Measurements from ENCODE around the gene SUMF1. TPM values are rescaled to one million over a fixed set of nuclear protein-coding genes. Genes with fewer than 3 reads are reported as not detected.

Gene SUMF1
- total RNA-seq, 1 experiment from 2014 or later: 26.6 TPM

DNA sequence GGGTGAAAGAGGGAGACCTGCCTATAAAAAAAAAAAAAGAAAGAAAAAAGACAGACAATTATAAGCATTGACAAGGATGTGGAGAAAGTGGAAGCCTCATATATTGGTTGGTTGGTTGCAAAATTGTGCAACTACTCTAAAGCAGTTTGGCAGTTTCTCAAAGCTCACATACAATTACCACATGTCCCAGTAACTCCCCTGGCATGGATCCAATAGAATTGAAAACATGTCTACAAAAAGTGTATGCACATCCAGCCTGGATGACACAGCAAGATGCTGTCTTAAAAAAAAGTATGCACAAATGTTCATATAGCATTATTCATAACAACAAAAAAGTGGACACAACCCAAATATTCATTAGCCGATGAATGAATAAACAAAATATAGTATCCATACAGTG lies 144.4 kb downstream of the SUMF1 start:
- RAD21 ChIA-PET (ENCODE audit: low non-redundant PET in 1 of 2, low total read pairs in 2 of 2, uncharacterized antibody in 2 of 2, unreplicated experiment in 2 of 2): no interaction called here
- no peak for DNase-seq (ENCODE audit: low read depth, low spot score)
- no peak overlapping the region for H3K4me2 ChIP-seq (ENCODE audit: low read length)
- no peak overlapping the region for H3K4me3 ChIP-seq (replicated peaks in 1 of 2; ENCODE audit: low read depth in 1 of 2, low read length in 2 of 2)
- TF ChIP-seq SIN3A (IDR thresholded peaks at IDR 0.05; ENCODE audit: low read depth): no peak
- TF ChIP-seq CBX3 (IDR thresholded peaks at IDR 0.05; ENCODE audit: low read depth): no peak
- TF ChIP-seq POLR2AphosphoS5 (IDR thresholded peaks at IDR 0.05; ENCODE audit: low read depth, low read length): no peak
- TF ChIP-seq POLR2A (IDR thresholded peaks at IDR 0.05; ENCODE audit: borderline replicate concordance, extremely low read depth, insufficient read depth, insufficient read length): no peak
- TF ChIP-seq SP1 (IDR thresholded peaks at IDR 0.05; ENCODE audit: low read depth): no peak
- TF ChIP-seq, protein P1, sequence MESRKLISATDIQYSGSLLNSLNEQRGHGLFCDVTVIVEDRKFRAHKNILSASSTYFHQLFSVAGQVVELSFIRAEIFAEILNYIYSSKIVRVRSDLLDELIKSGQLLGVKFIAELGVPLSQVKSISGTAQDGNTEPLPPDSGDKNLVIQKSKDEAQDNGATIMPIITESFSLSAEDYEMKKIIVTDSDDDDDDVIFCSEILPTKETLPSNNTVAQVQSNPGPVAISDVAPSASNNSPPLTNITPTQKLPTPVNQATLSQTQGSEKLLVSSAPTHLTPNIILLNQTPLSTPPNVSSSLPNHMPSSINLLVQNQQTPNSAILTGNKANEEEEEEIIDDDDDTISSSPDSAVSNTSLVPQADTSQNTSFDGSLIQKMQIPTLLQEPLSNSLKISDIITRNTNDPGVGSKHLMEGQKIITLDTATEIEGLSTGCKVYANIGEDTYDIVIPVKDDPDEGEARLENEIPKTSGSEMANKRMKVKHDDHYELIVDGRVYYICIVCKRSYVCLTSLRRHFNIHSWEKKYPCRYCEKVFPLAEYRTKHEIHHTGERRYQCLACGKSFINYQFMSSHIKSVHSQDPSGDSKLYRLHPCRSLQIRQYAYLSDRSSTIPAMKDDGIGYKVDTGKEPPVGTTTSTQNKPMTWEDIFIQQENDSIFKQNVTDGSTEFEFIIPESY (IDR thresholded peaks at IDR 0.05; ENCODE audit: extremely low read depth, insufficient replicate concordance, low read length): no peak
- TF ChIP-seq JUND (IDR thresholded peaks at IDR 0.05): no peak
- no peak overlapping the region for H3K9ac ChIP-seq (ENCODE audit: low read length)
- no peaks in the 10 kb centered on the region for H3K9me2 ChIP-seq (ENCODE audit: insufficient read depth)
- H2AFZ ChIP-seq (ENCODE audit: low read depth, low read length, poor library complexity, severe bottlenecking): no peak overlapping the region
- no peaks in the 10 kb centered on the region for H3K27me3 ChIP-seq (ENCODE audit: insufficient read depth, low read length)
- POLR2A ChIA-PET: no interaction called here
- H3K36me3 ChIP-seq (ENCODE audit: control insufficient read depth in 1 of 2, insufficient read depth in 2 of 2, low read length in 2 of 2): no peaks in the 10 kb centered on the region
- no TSS peak for BruUV-seq (replicated peaks)
- no peaks in the 10 kb centered on the region for H3K4me1 ChIP-seq (ENCODE audit: control insufficient read depth in 1 of 2, insufficient read depth in 2 of 2, low read length in 2 of 2)
- H3K27ac ChIP-seq (ENCODE audit: low read depth, low read length): no peak overlapping the region
- intact Hi-C loops (cut with micrococcal nuclease): no loop called here
- no peaks in the 10 kb centered on the region for H3K9me3 ChIP-seq (ENCODE audit: control insufficient read depth in 1 of 2, insufficient read depth in 1 of 2, low read depth in 1 of 2, low read length in 2 of 2)
- CTCF ChIA-PET: no interaction called here
- H4K20me1 ChIP-seq (ENCODE audit: insufficient read depth): no peaks in the 10 kb centered on the region
- ATAC-seq: no peak
- no peaks in the 10 kb centered on the region for H3K79me2 ChIP-seq (ENCODE audit: insufficient read depth, low read length)

DNA sequence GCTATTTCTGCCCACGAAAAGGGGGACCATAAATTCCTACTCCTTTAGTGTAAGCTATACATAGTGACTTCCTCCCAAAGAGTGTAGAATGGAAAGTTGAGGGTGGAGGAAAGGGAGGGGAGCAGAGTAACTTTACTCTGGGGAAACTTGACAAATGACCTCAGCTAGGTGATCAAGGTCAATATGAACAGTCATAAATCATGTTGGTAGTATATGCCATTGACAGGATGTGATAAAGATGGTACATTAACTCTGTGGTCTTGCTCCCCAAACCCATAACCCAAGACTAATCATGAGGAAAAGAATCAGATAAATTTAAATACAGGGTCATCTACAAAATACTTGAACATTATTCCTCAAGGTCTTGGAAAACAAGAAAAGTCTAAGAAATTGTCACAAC lies 145.3 kb downstream of the SUMF1 start:
- intact Hi-C loops (cut with micrococcal nuclease): no loop called here
- no peak for DNase-seq (ENCODE audit: low read depth, low spot score)
- Histone ChIP-seq H4K20me1 (ENCODE audit: insufficient read depth) (no peaks in the 10 kb centered on the region), H3K36me3 (ENCODE audit: control insufficient read depth in 1 of 2, insufficient read depth in 2 of 2, low read length in 2 of 2) (no peaks in the 10 kb centered on the region), H3K9ac (ENCODE audit: low read length) (no peak overlapping the region), H3K4me2 (ENCODE audit: low read length) (no peak overlapping the region), H3K4me1 (ENCODE audit: control insufficient read depth in 1 of 2, insufficient read depth in 2 of 2, low read length in 2 of 2) (no peaks in the 10 kb centered on the region), H3K4me3 (replicated peaks in 1 of 2; ENCODE audit: low read depth in 1 of 2, low read length in 2 of 2) (no peak overlapping the region), H3K27me3 (ENCODE audit: insufficient read depth, low read length) (no peaks in the 10 kb centered on the region), H3K9me2 (ENCODE audit: insufficient read depth) (no peaks in the 10 kb centered on the region), H3K27ac (ENCODE audit: low read depth, low read length) (no peak overlapping the region), H2AFZ (ENCODE audit: low read depth, low read length, poor library complexity, severe bottlenecking) (no peak overlapping the region), H3K9me3 (ENCODE audit: control insufficient read depth in 1 of 2, insufficient read depth in 1 of 2, low read depth in 1 of 2, low read length in 2 of 2) (no peaks in the 10 kb centered on the region), H3K79me2 (ENCODE audit: insufficient read depth, low read length) (no peaks in the 10 kb centered on the region)
- ChIA-PET RAD21 (ENCODE audit: low non-redundant PET in 1 of 2, low total read pairs in 2 of 2, uncharacterized antibody in 2 of 2, unreplicated experiment in 2 of 2) (no interaction called here), CTCF (no interaction called here), POLR2A (interaction anchor here (0.6 kb wide), 1 partner anchor 773 kb away, joined by 3 read pairs; no protein-coding TSS in a partner anchor)
- no peak for ATAC-seq
- TF ChIP-seq CBX3 (IDR thresholded peaks at IDR 0.05; ENCODE audit: low read depth) (no peak), EZH2phosphoT487 (IDR thresholded peaks at IDR 0.05; ENCODE audit: borderline replicate concordance) (no peak), RAD21 (IDR thresholded peaks at IDR 0.05; ENCODE audit: low read depth) (no peak), ELF1 (IDR thresholded peaks at IDR 0.05; ENCODE audit: borderline replicate concordance, low read depth) (no peak), EZH2 (IDR thresholded peaks at IDR 0.05) (no peak), SIN3A (IDR thresholded peaks at IDR 0.05; ENCODE audit: low read depth) (no peak)
- TF ChIP-seq, protein P1 (IDR thresholded peaks at IDR 0.05; ENCODE audit: extremely low read depth, insufficient replicate concordance, low read length): no peak
- TF ChIP-seq, protein P2, sequence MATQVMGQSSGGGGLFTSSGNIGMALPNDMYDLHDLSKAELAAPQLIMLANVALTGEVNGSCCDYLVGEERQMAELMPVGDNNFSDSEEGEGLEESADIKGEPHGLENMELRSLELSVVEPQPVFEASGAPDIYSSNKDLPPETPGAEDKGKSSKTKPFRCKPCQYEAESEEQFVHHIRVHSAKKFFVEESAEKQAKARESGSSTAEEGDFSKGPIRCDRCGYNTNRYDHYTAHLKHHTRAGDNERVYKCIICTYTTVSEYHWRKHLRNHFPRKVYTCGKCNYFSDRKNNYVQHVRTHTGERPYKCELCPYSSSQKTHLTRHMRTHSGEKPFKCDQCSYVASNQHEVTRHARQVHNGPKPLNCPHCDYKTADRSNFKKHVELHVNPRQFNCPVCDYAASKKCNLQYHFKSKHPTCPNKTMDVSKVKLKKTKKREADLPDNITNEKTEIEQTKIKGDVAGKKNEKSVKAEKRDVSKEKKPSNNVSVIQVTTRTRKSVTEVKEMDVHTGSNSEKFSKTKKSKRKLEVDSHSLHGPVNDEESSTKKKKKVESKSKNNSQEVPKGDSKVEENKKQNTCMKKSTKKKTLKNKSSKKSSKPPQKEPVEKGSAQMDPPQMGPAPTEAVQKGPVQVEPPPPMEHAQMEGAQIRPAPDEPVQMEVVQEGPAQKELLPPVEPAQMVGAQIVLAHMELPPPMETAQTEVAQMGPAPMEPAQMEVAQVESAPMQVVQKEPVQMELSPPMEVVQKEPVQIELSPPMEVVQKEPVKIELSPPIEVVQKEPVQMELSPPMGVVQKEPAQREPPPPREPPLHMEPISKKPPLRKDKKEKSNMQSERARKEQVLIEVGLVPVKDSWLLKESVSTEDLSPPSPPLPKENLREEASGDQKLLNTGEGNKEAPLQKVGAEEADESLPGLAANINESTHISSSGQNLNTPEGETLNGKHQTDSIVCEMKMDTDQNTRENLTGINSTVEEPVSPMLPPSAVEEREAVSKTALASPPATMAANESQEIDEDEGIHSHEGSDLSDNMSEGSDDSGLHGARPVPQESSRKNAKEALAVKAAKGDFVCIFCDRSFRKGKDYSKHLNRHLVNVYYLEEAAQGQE (IDR thresholded peaks at IDR 0.05; ENCODE audit: low read depth): no peak
- BruUV-seq (replicated peaks): no TSS peak
